HG03520 (cell line): ENCODE data around the gene ELAPOR2.
"Not testable (repeated sequence)": the region's sequence is repeated elsewhere in the genome, so short reads cannot be mapped to it uniquely, and the experiment has no call there.

Experiments
- ATAC-seq: cut with Tn5 transposase; IDR thresholded peaks from one replicate; pipeline ENCODE4 v1.9.1; 2021; ENCODE audit warnings: mild to moderate bottlenecking, moderate library complexity; ENCODE audit not compliant: unreplicated experiment

The ELAPOR2 gene

DNA sequence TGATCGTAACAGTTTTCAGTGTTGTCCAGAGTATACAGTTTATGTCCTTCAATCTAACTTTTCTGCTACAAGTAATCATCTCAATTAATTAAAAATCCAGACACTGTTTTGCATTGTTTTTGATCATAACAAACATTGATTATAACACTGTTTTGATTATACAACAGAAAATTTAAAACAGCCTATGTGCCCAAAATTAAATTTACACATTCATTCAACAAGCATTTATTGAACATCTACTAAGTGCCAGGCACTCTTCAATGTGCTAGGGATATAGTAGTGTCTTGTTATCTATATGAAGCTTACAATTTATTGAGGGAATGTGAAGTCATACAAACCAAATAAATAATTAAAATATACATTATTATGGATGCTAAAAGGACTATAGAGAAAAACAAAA is 10.6 kb downstream of the ELAPOR2 start:
- ATAC-seq: no peak

DNA sequence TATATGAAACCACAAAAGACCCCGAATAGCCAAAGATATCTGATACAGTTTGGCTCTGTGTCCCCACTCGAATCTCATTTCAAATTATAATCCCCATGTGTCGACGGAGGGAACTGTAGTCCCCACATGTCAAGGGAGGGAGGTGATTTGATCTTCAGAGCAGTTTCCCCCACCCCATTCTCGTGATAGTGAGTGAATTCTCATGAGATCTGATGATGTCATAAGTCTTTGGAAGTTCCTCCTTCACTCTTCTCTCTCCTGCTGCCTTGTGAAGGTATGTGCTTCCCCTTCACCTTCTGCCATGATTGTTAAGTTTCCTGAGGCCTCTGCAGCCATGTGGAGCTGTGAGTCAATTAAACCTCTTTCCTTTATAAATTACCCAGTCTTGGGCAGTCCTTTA is 13.0 kb downstream of the ELAPOR2 start:
- no peak for ATAC-seq

DNA sequence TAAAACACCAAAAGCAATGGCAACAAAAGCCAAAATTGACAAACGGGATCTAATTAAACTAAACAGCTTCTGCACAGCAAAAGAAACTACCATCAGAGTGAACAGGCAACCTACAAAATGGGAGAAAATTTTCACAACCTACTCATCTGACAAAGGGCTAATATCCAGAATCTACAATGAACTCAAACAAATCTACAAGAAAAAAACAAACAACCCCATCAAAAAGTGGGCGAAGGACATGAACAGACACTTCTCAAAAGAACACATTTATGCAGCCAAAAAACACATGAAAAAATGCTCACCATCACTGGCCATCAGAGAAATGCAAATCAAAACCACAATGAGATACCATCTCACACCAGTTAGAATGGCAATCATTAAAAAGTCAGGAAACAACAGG is 14.7 kb downstream of the ELAPOR2 start:
- ATAC-seq: not testable (repeated sequence)

DNA sequence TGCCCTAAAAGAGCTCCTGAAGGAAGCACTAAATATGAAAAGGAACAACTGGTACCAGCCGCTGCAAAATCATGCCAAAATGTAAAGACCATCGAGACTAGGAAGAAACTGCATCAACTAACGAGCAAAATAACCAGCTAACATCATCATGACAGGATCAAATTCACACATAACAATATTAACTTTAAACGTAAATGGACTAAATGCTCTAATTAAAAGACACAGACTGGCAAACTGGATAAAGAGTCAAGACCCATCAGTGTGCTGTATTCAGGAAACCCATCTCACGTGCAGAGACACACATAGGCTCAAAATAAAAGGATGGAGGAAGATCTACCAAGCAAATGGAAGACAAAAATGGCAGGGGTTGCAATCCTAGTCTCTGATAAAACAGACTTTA is 17.9 kb downstream of the ELAPOR2 start:
- ATAC-seq: not testable (repeated sequence)

DNA sequence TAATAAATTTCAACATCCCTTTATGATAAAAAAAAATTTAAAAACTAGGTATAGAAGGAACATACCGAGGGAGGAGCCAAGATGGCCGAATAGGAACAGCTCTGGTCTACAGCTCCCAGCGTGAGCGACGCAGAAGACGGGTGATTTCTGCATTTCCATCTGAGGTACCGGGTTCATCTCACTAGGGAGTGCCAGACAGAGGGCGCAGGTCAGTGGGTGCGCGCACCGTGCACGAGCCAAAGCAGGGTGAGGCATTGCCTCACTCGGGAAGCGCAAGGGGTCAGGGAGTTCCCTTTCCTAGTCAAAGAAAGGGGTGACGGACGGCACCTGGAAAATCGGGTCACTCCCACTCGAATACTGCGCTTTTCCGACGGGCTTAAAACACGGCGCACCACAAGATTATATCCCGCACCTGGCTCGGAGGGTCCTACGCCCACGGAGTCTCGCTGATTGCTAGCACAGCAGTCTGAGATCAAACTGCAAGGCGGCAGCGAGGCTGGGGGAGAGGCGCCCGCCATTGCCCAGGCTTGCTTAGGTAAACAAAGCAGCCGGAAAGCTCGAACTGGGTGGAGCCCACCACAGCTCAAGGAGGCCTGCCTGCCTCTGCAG is 19.7 kb downstream of the ELAPOR2 start:
- ATAC-seq: not testable (repeated sequence)

DNA sequence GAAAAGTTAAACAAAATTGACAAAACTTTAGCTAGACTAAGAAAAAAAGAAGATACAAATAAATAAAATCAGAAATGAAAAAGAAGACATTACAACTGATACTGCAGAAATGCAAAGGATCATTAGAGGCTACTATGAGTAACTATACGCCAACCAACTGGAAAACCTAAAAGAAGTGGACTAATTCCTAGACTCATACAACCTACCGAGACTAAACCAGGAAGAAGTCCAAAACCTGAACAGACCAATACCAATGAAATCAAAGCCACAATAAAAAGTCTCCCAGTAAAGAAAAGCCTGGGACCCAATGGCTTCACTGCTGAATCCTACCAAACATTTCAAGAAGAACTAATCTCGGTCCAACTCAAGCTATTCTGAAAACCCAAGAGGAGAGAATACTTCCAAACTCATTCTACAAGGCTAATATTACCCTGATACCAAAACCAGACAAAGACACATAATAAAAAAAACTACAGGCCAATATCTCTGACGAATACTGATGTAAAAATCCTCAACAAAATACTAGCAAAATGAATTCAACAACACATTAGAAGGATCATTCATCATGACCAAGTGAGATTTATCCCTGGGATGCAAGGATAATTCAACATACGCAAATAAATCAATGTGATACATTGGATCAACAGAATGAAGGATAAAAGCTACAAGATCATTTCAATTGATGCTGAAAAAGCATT is 20.3 kb downstream of the ELAPOR2 start:
- ATAC-seq: no peak

DNA sequence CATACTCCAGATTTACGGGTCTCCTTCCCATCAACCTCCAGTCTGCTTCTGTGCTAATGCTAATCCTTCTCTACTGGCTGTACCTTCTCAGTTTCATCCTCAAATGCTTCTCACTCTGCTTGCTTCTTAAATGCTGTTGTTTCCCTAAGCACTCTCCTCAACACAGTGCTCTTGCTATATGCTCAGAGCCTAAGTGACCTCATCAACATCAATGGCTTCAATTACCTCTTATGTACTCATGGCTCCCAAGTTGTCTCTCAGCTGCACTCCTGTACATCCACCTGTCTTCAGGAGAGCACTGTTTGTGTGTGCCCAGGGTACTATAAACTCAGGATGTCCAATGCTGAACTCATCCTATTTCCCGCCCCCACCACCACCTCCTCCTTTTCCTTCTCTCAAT is 22.5 kb downstream of the ELAPOR2 start:
- no peak for ATAC-seq

DNA sequence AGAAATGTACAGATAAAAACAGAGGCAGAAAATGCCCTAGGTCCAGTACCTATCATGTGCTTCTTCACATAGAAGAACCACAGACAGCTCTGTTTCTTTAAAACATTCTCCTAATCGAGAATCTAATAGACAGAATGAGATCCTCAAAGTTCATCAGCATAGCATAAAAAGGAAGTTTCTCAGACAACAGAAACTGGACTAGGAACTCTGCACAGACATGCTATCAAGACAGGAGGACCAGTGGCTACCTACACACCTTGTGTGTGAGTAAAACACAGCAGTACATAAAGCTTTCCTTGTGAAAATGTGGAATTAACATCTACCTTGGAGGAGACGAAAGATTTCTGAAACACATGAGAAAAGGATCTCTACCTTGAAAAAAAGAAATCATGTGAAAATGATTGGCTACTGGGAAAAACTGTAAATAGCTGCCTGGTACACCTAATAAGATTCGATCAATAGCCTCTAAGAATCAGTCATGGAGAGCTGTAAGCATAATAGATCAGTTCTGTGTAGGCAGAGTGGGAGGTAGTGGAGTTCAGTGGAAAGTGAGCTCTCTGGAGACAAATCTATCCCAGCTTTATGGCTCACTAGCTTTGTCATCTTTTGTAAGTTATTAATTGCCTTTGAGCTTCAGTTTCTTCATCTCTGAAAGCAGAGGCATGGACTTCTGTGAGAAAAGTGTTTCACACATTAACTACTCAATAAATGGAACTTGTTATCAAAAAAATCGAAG is 26.7 kb downstream of the ELAPOR2 start:
- no peak for ATAC-seq

DNA sequence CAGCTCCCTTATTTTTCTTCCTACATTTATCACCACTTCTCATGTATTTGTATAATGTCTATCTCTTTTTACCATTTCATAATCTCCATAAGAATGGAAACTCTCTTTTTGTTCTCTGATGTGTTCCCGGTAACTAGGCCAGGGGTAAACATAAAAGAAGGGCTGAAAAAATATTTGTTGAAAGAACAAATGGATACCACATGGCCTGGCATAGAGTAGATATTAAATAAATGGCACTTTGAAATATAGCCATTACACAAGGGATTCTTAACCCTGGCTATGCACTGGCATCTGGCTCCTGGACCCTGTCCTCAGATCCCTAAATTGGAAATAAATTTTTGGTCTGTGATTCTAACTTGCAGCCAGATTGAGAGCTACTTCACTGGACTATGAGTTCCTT is 30.4 kb downstream of the ELAPOR2 start:
- ATAC-seq: no peak

DNA sequence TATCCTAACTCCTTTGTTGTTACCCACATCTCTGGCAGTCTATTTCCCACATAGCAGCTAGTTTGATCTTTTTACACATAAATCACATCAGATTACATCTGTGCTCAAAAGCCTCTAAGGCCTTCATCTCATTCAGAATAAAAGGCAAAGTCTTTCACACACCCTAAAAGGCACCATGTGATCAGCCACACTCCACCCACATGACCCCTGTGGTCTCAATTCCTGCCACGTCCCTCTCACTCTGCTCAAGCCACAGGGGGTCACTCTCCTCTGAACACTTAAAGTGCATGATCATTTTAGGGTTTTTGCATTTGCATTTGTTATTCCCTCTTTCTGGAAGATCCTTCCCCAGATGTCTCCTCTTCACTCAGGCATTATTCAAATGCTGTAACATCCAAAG is 30.8 kb downstream of the ELAPOR2 start:
- ATAC-seq: no peak

DNA sequence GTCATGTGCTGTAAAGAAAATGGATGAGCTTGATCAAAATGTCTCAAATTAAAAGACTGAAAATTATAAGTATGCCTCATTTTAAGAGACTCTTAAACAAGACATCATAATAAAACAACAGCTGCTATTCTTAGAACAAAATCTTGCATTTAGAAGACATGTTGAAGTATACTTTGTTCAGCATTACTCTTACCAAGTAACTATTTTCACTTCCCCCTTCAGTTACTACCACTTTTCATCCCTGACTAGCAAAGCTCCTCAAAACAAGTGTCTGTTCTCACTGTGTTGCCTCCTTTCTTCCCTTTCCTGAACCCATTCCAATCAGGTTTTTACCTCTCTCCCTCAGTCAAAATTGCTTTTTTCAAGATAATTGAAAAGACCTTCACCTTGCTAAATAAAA is 31.6 kb downstream of the ELAPOR2 start:
- peak; percentile 90 for ATAC-seq

DNA sequence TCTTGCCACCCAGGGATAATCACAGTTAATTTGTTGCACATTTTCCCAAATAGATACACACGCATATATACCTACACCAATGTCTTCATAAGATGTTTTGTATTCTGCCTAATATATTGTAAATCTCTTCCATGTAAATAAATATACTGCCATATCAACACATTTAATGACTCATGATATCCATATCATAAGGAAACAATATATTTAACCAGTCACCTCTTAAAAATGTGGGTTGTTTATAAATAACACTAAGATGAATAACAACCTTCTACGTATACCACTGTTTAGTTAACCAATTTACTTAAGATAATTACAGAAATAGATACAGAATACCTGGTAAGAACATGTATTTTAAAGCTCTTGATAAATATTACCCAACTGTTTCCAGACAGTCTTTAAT is 38.2 kb downstream of the ELAPOR2 start:
- ATAC-seq: no peak

DNA sequence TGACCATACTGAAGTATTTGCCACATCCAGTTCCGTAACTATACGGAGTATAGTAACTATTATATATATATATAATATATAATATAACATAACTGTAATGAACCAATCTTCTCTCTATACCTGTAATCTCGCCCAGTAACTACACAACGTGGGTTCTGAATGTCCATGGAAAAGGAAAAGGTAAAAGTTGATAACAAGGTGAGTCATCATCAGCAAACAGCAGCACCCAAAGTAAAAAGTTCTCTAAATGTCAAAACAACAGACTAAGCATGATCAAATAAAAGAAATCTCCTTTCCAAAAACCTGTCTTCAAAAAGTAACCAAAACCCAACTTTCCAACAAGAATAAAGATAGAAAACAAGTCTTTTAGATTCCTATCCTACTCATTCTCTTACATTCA is 42.8 kb downstream of the ELAPOR2 start:
- ATAC-seq: no peak

DNA sequence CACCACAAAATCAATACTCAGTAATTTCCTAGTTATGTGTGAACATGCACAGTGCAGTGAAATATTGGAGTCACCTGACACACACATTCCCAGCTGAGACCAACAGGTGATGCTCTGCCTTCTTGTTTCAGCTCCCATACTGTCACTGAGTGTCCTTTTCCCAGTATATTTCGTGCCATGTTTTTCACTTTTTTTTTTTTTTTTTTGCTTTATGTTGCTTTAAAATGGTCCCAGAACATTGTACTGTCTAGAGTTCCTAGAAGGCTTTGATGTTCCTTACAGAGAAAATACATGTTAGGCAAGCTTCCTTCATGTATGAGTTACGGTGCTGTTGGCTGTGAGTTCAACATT is 45.6 kb downstream of the ELAPOR2 start:
- ATAC-seq: no peak

DNA sequence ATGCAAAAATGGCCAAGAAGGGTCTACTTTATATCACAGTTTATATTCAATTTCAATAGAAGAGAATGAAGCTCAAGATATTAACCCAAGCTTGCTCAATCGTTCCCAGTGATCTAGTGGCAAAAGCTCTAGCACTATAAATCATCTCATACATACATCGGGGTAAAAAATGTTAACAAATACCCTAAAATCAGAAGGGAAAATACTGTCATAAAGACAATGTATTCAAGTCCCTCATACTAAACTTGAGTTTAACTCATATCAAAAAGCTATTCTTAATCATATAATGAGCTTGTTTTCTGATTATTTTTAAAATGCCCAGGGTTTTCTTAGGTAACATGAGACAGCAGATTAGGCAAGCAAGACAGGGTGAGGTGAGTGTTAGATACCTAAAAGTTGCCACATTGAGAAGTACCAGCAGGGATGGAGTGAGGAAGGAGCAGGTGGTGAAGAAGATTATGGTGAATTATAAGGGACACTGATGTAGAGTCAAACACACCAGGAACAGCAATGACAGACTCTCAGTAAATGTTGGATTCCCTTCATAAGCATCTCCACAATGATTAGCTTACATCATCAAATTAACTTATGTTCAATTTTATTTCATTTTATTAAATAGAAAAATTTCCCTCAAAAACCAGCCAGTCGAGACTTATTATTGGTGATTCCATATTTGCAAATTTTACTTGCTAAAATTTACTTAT is 46.2 kb downstream of the ELAPOR2 start:
- ATAC-seq: no peak
